ENCODE data around the gene GSTA1. TPM values are rescaled to one million over a fixed set of nuclear protein-coding genes. Genes with fewer than 3 reads are reported as not detected.
"Not testable (repeated sequence)": the region's sequence is repeated elsewhere in the genome, so short reads cannot be mapped to it uniquely, and the experiment has no call there.

The GSTA1 gene
- total RNA-seq, 3 donors from 2014 or later, result 0.89 to 4.1 (median 1.1) TPM

DNA sequence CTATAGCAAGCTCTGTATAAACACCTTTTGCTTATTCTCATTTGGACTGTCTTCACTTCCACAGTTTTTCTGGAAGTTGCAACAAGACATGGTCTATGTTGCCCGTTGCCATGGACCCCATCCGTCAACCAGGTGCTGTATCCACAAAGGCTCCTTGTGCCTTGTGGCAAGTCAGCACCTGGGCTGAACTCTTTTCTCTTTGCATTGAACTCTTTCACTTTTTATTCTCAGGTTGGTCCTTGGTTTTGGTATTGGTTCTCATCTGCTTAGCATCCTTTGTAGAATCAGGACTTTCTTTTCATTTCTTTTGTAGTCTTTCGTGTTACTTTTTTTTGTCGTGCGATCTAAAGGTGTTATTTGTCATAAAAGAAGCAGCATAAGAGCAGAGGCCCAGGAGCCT is 5.0 kb upstream of the GSTA1 start:
- no peaks in the 10 kb centered on the region for H3K9me3 ChIP-seq
- intact Hi-C loops (cut with DNase I, micrococcal nuclease), result no loop called here
- TF ChIP-seq, protein P1, sequence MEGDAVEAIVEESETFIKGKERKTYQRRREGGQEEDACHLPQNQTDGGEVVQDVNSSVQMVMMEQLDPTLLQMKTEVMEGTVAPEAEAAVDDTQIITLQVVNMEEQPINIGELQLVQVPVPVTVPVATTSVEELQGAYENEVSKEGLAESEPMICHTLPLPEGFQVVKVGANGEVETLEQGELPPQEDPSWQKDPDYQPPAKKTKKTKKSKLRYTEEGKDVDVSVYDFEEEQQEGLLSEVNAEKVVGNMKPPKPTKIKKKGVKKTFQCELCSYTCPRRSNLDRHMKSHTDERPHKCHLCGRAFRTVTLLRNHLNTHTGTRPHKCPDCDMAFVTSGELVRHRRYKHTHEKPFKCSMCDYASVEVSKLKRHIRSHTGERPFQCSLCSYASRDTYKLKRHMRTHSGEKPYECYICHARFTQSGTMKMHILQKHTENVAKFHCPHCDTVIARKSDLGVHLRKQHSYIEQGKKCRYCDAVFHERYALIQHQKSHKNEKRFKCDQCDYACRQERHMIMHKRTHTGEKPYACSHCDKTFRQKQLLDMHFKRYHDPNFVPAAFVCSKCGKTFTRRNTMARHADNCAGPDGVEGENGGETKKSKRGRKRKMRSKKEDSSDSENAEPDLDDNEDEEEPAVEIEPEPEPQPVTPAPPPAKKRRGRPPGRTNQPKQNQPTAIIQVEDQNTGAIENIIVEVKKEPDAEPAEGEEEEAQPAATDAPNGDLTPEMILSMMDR (IDR thresholded peaks at IDR 0.05), result no peak
- no peak for DNase-seq
- H3K4me1 ChIP-seq (ENCODE audit: low read depth), result no peaks in the 10 kb centered on the region
- no peak overlapping the region for H3K4me3 ChIP-seq
- no peaks in the 10 kb centered on the region for H3K36me3 ChIP-seq (ENCODE audit: low read depth)
- ATAC-seq, result no peak

DNA sequence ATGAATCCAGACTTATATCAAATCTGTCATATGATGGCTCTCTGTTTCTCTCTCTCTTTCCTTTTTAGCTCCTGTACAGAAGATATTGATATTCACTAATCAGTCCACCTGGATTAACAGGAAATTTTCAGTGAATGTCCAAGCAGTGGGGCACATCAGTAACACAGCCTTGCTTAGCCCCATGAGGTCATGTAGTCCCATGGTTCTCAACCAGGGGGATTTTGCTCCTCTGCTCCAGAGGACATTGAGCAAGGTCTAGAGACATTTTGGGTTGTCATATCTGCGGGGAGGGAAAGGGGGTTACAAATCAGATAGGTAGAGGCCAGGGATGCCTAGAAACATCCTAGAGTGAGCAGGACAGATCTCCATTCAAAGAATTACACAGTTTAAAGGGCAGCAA is 810 bp downstream of the GSTA1 start:
- Histone ChIP-seq H3K9me3 (no peaks in the 10 kb centered on the region), H3K4me3 (no peak overlapping the region), H3K36me3 (ENCODE audit: low read depth) (no peaks in the 10 kb centered on the region), H3K4me1 (ENCODE audit: low read depth) (no peaks in the 10 kb centered on the region)
- DNase-seq (no peak), ATAC-seq (no peak)
- TF ChIP-seq, protein P1 (IDR thresholded peaks at IDR 0.05), result no peak
- intact Hi-C loops (cut with DNase I, micrococcal nuclease), result no loop called here

DNA sequence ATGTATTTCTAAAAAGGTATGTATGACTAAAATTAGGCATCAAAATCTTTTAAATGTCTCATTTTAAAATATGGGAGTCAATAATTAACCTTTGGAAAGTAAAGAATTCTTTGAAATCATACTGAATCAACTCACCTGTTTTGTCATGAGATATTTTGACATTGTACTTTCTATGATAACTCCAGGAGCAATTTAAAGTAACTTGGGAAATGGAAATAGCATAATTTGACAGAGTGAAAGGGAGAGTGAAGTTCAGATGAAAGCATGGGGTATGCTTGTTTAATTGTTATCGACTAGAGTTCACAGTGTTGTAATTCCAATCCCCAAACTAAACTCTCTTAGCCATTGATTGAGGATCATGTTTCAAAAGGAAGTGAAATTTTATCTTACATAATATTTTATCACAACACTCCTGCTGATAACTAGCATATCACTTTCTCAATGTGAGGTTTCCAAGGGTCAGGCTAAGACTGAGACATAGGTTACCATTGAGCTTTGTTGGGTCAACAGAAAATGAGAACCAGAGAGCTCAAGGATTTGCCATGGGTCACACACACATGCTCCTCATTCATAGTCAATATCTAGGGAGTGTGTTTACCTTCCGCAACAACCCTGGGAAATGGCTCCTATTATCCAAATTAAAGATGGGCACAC is 2.3 kb downstream of the GSTA1 start:
- DNase-seq (no peak), ATAC-seq (no peak)
- H3K4me3 ChIP-seq, result no peak overlapping the region
- TF ChIP-seq, protein P1 (IDR thresholded peaks at IDR 0.05), result no peak
- intact Hi-C loops (cut with DNase I, micrococcal nuclease), result no loop called here
- H3K36me3 ChIP-seq (ENCODE audit: low read depth), result no peaks in the 10 kb centered on the region
- H3K4me1 ChIP-seq (ENCODE audit: low read depth), result no peaks in the 10 kb centered on the region
- H3K9me3 ChIP-seq, result no peaks in the 10 kb centered on the region

DNA sequence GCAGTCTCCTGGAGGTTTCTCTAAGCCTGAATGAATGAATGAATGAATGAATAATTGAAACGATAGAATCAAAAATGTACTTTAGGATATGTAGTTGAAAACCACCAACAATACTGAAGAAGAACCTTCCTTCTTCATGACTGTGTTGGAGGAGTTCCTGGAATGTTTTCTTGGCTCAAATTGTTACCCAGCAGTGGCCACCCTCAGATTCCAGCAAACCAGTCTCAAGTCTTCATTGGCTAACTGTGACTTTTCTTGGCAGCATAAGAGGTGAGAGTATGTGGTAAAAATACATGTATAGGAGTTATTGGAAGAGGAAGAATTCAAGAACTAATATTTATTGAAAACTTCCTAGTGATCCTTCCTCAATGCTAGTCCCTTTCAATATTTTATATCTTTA is 4.3 kb downstream of the GSTA1 start:
- H3K9me3 ChIP-seq; ATAC-seq; H3K4me1 ChIP-seq (ENCODE audit: low read depth); H3K36me3 ChIP-seq (ENCODE audit: low read depth); DNase-seq; intact Hi-C loops (cut with DNase I, micrococcal nuclease); H3K4me3 ChIP-seq: not testable (repeated sequence)

DNA sequence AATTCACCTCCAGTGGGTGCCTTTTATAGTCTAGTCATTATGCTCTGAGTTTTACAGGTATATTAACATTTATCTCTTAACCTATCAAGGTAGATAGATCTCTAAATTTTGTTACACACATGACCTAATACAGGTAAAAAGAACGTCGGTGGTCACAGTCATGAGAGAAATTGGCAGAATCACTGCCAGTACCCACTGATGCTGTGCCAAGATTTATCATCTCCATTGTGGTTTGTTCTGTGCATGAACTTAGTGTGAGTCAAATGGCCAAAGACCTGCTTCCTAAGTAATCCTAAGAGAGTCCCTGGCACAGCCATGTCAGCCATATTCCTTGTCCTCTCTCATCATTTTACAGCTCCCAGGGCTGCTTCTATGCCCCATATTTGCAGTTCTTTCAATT is 9.2 kb downstream of the GSTA1 start:
- H3K9me3 ChIP-seq; intact Hi-C loops (cut with DNase I, micrococcal nuclease); ATAC-seq; H3K36me3 ChIP-seq (ENCODE audit: low read depth); H3K4me3 ChIP-seq; H3K4me1 ChIP-seq (ENCODE audit: low read depth); DNase-seq: not testable (repeated sequence)

DNA sequence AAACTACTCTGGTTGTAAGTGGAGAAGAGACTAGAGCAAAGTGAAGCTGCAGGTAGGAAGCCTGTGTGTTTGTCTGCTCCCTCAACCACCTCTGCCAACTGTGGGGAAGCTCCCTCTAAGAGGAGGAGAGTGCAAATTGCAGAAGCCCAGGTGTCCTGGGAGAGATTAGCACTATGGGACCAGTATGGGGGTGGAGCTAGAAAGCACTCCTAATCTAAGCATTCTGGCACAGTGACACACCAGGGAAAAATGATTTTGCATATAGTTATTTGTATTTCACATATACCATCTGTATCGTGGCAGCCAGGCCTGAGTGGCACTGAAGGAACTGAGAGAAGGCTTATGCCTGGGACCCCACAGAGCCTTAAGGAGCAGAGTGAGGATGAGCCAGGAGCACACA is 12.8 kb downstream of the GSTA1 start:
- TF ChIP-seq, protein P1 (IDR thresholded peaks at IDR 0.05), result no peak
- Histone ChIP-seq H3K9me3 (no peaks in the 10 kb centered on the region), H3K4me1 (ENCODE audit: low read depth) (no peaks in the 10 kb centered on the region), H3K4me3 (no peak overlapping the region), H3K36me3 (ENCODE audit: low read depth) (no peaks in the 10 kb centered on the region)
- DNase-seq (no peak), ATAC-seq (no peak)
- intact Hi-C loops (cut with DNase I, micrococcal nuclease), result no loop called here

DNA sequence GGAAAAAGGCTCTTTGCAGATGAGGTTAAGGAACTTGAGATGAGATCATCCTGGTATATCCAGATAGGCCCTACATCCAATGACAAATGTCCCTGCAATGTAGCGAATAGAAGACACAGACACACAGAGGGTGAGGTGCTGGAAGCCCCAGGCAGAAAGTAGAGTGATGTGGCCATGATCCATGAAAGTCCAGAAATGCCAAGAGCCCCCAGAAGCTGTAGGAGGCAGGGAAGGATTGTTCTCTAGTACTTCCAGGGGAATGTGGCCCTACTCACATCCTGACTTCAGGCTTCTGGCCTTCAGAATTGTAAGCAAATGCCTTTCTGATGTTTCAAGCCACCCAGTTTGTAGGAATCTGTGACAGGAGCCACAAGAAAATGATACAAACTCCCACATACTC is 14.0 kb downstream of the GSTA1 start:
- ATAC-seq; H3K9me3 ChIP-seq; DNase-seq; H3K36me3 ChIP-seq (ENCODE audit: low read depth); H3K4me1 ChIP-seq (ENCODE audit: low read depth); intact Hi-C loops (cut with DNase I, micrococcal nuclease); H3K4me3 ChIP-seq: not testable (repeated sequence)

Data from mucosa of descending colon (tissue), 3 donors.